ENCODE data around the gene EFTUD2. TPM values are rescaled to one million over a fixed set of nuclear protein-coding genes. Genes with fewer than 3 reads are reported as not detected.
A peak's percentile ranks its signal among the peaks of the same experiment; 100 is the strongest.

Gene EFTUD2
- polyA plus RNA-seq, 3 donors, result 82.9 to 144 (median 104) TPM

- Histone ChIP-seq H3K9me3 (replicated peaks in 1 of 2; ENCODE audit: control insufficient read depth in 1 of 2, insufficient read depth in 1 of 2, low read length in 2 of 2) (peaks cover 0 to 12% of the 10 kb centered on the region in 2 donors), H3K27ac (ENCODE audit: low read depth in 1 of 2, low read length in 2 of 2) (no peak within 1 kb of the TSS), H3K27me3 (ENCODE audit: control insufficient read depth in 2 of 2, insufficient read depth in 2 of 2, low read length in 2 of 2) (peaks cover 48 to 81% of the 10 kb centered on the region in 2 donors), H2AFZ (ENCODE audit: insufficient read depth, low read depth, low read length, poor library complexity, severe bottlenecking) (peak within 1 kb of the TSS; percentile 67), H3K79me2 (ENCODE audit: insufficient read depth, low read length) (no peaks in the 10 kb centered on the region), H4K20me1 (ENCODE audit: insufficient read depth, low read length) (no peaks in the 10 kb centered on the region), H3K9ac (ENCODE audit: insufficient read depth, low read length, poor library complexity, severe bottlenecking) (peak within 1 kb of the TSS; percentile 27), H3K4me1 (ENCODE audit: control insufficient read depth in 1 of 2, insufficient read depth in 2 of 2, low read length in 2 of 2) (peaks cover 10 to 20% of the 10 kb centered on the region in 2 donors), H3K4me3 (replicated peaks in 1 of 3; ENCODE audit: low read depth in 2 of 3, low read length in 3 of 3) (peak within 1 kb of the TSS in 1 of 3 experiments; percentile 60), H3K36me3 (replicated peaks in 1 of 2; ENCODE audit: control insufficient read depth in 1 of 2, insufficient read depth in 2 of 2, low read length in 2 of 2) (no peaks in the 10 kb centered on the region), H3K4me2 (replicated peaks; ENCODE audit: extremely low read depth, low read length, poor library complexity, severe bottlenecking) (peak within 1 kb of the TSS; percentile 73)
- peak within 1 kb of the TSS; percentile 75 to 90 for H3K4me3 Mint-ChIP-seq
- H3K27ac Mint-ChIP-seq, result no peak within 1 kb of the TSS
- H3K27me3 Mint-ChIP-seq (ENCODE audit: low read depth in 3 of 3), result peaks cover 73 to 94% (median 77%) of the 10 kb centered on the region in 3 donors
- TF ChIP-seq CTCF (IDR thresholded peaks at IDR 0.05), result no peak
- intact Hi-C loops (cut with micrococcal nuclease), result no loop called here
- DNase-seq, result no peak
- H3K4me1 Mint-ChIP-seq, result peaks cover 11% of the 10 kb centered on the region
- H3K36me3 Mint-ChIP-seq, result peaks cover 0 to 5% of the 10 kb centered on the region in 2 donors
- under 1% methylated on average over 123 of the region's 123 CpGs for WGBS (ENCODE audit: insufficient coverage)
- H3K9me3 Mint-ChIP-seq, result peaks cover 0 to 24% (median 6%) of the 10 kb centered on the region in 7 donors
These were observed 69.5 kb downstream of the EFTUD2 start, which contains the start of gene GJC1 for GRCh38 chr17:44829523-44830358. TSS of gene GJC1 (minus strand) at chr17:44830287. CDS start at chr17:44805817, 24,470 bp downstream.

- Histone ChIP-seq H2AFZ (ENCODE audit: insufficient read depth, low read depth, low read length, poor library complexity, severe bottlenecking) (peak overlapping the region; percentile 67), H3K79me2 (ENCODE audit: insufficient read depth, low read length) (no peaks in the 10 kb centered on the region), H3K27ac (ENCODE audit: low read depth in 1 of 2, low read length in 2 of 2) (no peak overlapping the region), H3K9ac (ENCODE audit: insufficient read depth, low read length, poor library complexity, severe bottlenecking) (peak overlapping the region; percentile 27), H4K20me1 (ENCODE audit: insufficient read depth, low read length) (no peaks in the 10 kb centered on the region), H3K36me3 (replicated peaks in 1 of 2; ENCODE audit: control insufficient read depth in 1 of 2, insufficient read depth in 2 of 2, low read length in 2 of 2) (no peaks in the 10 kb centered on the region), H3K27me3 (ENCODE audit: control insufficient read depth in 2 of 2, insufficient read depth in 2 of 2, low read length in 2 of 2) (peaks cover 48 to 82% of the 10 kb centered on the region in 2 donors), H3K9me3 (replicated peaks in 1 of 2; ENCODE audit: control insufficient read depth in 1 of 2, insufficient read depth in 1 of 2, low read length in 2 of 2) (peaks cover 0 to 12% of the 10 kb centered on the region in 2 donors), H3K4me1 (ENCODE audit: control insufficient read depth in 1 of 2, insufficient read depth in 2 of 2, low read length in 2 of 2) (peaks cover 10 to 20% of the 10 kb centered on the region in 2 donors), H3K4me3 (replicated peaks in 1 of 3; ENCODE audit: low read depth in 2 of 3, low read length in 3 of 3) (peak overlapping the region in 1 of 3 experiments; percentile 60), H3K4me2 (replicated peaks; ENCODE audit: extremely low read depth, low read length, poor library complexity, severe bottlenecking) (peak overlapping the region; percentile 73)
- no peak for DNase-seq
- Mint-ChIP-seq H3K9me3 (peaks cover 0 to 20% (median 6%) of the 10 kb centered on the region in 7 donors), H3K27ac (no peak overlapping the region), H3K27me3 (ENCODE audit: low read depth in 3 of 3) (peaks cover 68 to 89% (median 72%) of the 10 kb centered on the region in 3 donors), H3K4me1 (peaks cover 11% of the 10 kb centered on the region), H3K36me3 (peaks cover 0 to 5% of the 10 kb centered on the region in 2 donors), H3K4me3 (peak overlapping the region; percentile 75 to 90)
- 2% methylated on average over 14 of the region's 21 CpGs for WGBS (ENCODE audit: insufficient coverage)
- intact Hi-C loops (cut with micrococcal nuclease), result no loop called here
- no peak for TF ChIP-seq CTCF (IDR thresholded peaks at IDR 0.05)
These were observed 70.2 kb downstream of the EFTUD2 start for GRCh38 chr17:44828919-44829522.

Data from CD14-positive monocyte (primary cell).